IPS-15b (cell line): ENCODE results near the gene KCNJ9.

ENCODE experiments used
- H3K27me3 ChIP-seq: one replicate; pipeline ENCODE4 v1.6.1; 2013; ENCODE audit warnings: low read length; ENCODE audit not compliant: control insufficient read depth, insufficient read depth
- H3K36me3 ChIP-seq: one replicate; pipeline ENCODE4 v1.6.1; 2013; ENCODE audit warnings: low read length; ENCODE audit not compliant: control insufficient read depth, insufficient read depth
- H3K4me1 ChIP-seq: one replicate; pipeline ENCODE4 v1.6.1; 2013; ENCODE audit warnings: mild to moderate bottlenecking, low read length; ENCODE audit not compliant: control insufficient read depth, insufficient read depth
- H3K4me3 ChIP-seq: one replicate; pipeline ENCODE4 v1.5.1; 2013; ENCODE audit warnings: low read depth, low read length
- H3K9ac ChIP-seq: one replicate; pipeline ENCODE4 v1.6.1; 2013; ENCODE audit warnings: low read depth, mild to moderate bottlenecking, low read length
- H3K9me3 ChIP-seq: one replicate; pipeline ENCODE4 v1.6.1; 2013; ENCODE audit warnings: mild to moderate bottlenecking, low read length; ENCODE audit not compliant: control insufficient read depth, insufficient read depth

KCNJ9 gene

DNA sequence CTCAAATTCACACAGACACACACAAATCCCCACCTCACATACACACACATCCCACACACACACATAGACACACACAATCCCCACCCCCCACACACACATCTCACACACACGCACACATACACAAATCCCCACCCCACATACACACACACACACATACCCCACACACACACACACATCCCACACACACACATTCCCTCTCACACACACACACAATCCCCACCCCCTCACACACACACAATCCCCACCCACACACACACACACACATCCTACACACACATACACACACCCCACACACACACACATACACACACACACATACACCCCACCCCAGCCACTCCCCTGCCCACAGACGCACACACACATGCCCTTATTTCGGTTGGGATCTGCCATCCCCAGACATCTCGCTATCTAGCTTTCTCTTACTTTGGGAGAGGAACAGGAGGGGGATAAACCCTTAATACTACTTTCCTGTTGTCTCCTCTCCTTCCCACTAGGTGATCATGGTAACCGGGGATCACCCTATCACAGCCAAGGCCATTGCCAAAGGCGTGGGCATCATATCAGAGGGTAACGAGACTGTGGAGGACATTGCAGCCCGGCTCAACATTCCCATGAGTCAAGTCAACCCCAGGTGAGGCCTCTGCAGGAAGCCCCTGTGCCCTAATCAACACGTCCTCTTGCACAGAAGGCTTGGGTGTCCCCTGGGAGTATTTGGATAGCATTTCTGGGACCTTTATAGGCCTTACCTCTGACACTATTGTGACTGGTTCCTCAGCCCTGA is 52.8 kb downstream of the KCNJ9 start:
- no peak overlapping the region for H3K9ac ChIP-seq
- H3K9me3 ChIP-seq, result no peaks in the 10 kb centered on the region
- H3K36me3 ChIP-seq, result peaks cover 33% of the 10 kb centered on the region
- H3K27me3 ChIP-seq, result no peaks in the 10 kb centered on the region
- H3K4me3 ChIP-seq, result no peak overlapping the region
- H3K4me1 ChIP-seq, result no peaks in the 10 kb centered on the region

DNA sequence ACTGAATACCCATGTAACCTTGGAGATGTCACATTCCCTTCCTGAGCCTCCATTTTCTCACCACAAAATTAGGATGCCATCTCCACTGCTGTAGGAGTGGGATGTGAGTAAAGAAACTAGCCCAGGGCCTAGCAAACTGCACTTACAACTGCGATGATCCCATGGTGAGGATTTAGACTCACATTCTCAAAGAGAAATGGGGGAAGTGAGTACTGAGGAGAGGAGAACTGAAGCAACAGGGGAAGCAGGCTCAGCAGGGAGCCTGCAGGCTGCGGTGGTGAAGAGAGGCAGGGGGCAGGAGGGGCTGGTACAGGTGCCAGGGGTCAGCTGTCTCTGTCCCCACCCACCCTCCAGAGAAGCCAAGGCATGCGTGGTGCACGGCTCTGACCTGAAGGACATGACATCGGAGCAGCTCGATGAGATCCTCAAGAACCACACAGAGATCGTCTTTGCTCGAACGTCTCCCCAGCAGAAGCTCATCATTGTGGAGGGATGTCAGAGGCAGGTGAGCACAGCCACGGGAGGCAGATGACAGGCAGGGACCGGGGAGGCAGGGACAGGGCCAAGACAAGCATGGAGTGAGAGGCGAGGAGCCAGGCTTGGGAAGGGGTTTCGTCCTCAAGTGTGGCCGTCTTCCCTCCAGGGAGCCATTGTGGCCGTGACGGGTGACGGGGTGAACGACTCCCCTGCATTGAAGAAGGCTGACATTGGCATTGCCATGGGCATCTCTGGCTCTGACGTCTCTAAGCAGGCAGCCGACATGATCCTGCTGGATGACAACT is 53.6 kb downstream of the KCNJ9 start:
- no peaks in the 10 kb centered on the region for H3K27me3 ChIP-seq
- H3K9ac ChIP-seq, result no peak overlapping the region
- no peaks in the 10 kb centered on the region for H3K4me1 ChIP-seq
- no peak overlapping the region for H3K4me3 ChIP-seq
- H3K9me3 ChIP-seq, result no peaks in the 10 kb centered on the region
- H3K36me3 ChIP-seq, result peaks cover 26% of the 10 kb centered on the region

DNA sequence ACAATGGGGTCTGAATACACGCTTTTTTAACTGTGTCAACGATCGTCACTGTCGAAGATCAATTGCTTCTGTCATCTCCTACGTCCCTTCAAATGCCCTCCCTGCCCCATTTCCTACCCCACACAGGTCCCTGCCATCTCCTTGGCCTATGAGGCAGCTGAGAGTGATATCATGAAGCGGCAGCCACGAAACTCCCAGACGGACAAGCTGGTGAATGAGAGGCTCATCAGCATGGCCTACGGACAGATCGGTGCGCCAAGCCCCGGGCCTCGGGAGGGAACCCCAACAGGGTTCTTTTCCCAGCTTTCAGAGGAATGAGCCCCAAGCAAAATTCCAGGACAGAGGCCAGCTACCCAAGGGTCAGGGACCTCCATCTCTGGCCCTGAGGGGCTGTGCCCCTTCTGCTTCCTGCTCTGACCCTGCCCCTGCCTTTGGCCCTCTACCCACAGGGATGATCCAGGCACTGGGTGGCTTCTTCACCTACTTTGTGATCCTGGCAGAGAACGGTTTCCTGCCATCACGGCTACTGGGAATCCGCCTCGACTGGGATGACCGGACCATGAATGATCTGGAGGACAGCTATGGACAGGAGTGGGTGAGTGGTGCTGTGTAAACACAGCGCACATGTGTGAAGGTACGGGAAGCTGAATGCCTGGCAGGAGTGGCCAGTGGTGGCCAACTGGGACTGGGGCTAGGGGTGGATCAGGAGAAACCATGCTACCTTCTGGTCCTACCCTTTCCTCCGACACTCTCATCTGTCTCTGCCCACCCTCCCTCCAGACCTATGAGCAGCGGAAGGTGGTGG is 55.0 kb downstream of the KCNJ9 start:
- Histone ChIP-seq H3K9ac (no peak overlapping the region), H3K4me3 (no peak overlapping the region), H3K36me3 (peaks cover 17% of the 10 kb centered on the region), H3K4me1 (no peaks in the 10 kb centered on the region), H3K9me3 (no peaks in the 10 kb centered on the region), H3K27me3 (no peaks in the 10 kb centered on the region)

DNA sequence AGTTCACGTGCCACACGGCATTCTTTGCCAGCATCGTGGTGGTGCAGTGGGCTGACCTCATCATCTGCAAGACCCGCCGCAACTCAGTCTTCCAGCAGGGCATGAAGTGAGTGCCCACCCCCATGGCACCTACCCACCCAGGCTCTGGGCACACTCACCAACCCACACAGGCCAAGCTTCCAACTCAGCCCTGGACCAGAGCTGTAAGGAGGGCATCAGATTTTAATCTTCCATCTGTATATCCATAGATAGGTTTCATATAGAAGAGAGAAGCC is 55.5 kb downstream of the KCNJ9 start:
- Histone ChIP-seq H3K4me1 (no peaks in the 10 kb centered on the region), H3K9me3 (no peaks in the 10 kb centered on the region), H3K36me3 (peaks cover 15% of the 10 kb centered on the region), H3K27me3 (no peaks in the 10 kb centered on the region), H3K9ac (no peak overlapping the region), H3K4me3 (no peak overlapping the region)

DNA sequence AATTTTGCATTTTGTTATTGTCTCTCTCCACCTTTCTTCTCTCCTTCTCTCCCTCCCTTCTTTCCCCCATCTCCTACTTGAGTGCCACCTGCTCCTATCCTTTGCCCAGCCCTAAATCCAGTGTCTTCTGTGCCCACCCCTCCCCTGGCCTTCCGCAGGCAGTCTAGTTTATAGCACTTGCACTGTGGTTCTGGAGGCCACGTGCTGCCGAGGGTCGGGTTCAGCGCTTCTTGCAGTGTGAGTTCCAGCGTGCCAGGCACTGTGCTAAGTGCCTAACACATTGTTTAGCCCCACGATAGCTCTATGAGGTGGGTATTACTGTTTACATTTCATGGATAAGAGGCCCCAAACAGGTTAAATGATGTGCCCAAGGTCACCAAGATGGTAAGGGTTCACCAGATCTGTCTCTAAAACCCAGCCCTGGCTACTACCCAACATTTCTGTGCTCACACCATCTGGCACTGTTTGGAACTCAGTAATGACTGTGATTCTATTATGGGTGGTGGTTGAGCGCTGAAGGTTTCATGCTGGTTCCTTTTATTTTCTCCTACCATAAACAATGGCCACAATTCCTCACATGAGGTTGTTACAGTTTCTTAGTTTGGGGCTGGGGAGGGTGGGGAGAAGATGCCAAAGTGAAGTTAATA is 56.0 kb downstream of the KCNJ9 start:
- Histone ChIP-seq H3K4me3 (no peak overlapping the region), H3K4me1 (no peaks in the 10 kb centered on the region), H3K9me3 (no peaks in the 10 kb centered on the region), H3K9ac (no peak overlapping the region), H3K36me3 (peaks cover 12% of the 10 kb centered on the region), H3K27me3 (no peaks in the 10 kb centered on the region)

DNA sequence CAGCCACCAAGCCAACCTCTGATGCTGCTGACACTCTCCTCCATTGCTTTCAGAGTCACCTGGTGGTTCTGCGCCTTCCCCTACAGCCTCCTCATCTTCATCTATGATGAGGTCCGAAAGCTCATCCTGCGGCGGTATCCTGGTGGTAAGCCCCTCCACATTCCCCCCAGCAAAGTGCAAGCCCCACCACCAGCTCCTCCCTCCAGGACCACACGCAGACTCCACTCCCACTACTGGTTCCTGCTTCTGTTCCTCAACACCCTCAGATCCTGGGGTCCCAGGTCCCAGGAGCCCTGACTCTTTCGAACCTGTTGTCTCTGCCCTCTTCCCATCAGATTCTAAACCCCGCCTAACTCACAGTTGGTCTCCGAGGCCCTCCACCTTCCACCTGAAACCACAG is 58.5 kb downstream of the KCNJ9 start:
- Histone ChIP-seq H3K4me3 (no peak overlapping the region), H3K4me1 (no peaks in the 10 kb centered on the region), H3K9me3 (no peaks in the 10 kb centered on the region), H3K27me3 (no peaks in the 10 kb centered on the region), H3K36me3 (peaks cover 12% of the 10 kb centered on the region), H3K9ac (no peak overlapping the region)
